HFFc6 (cell line): ENCODE measurements around the gene C10orf143. TPM values are rescaled to one million over a fixed set of nuclear protein-coding genes. Genes with fewer than 3 reads are reported as not detected.

ENCODE experiments used
- DNase-seq: peaks from one replicate; pipeline ENCODE4 v3.0.0-alpha.2; 2018
- H3K27ac Mint-ChIP-seq: 2 replicates; pipeline ENCODE4 v1.8.0; 2020; ENCODE audit warnings: mild to moderate bottlenecking, mixed read lengths
- H3K27me3 Mint-ChIP-seq: 2 replicates; pipeline ENCODE4 v1.8.0; 2021; ENCODE audit warnings: mild to moderate bottlenecking, moderate library complexity, mixed read lengths; ENCODE audit not compliant: insufficient read depth
- H3K36me3 Mint-ChIP-seq: 2 replicates; pipeline ENCODE4 v1.8.0; 2021; ENCODE audit warnings: low read depth, mixed read lengths
- H3K4me1 Mint-ChIP-seq: 2 replicates; pipeline ENCODE4 v1.8.0; 2020; ENCODE audit warnings: low read depth, mixed read lengths
- H3K4me3 Mint-ChIP-seq: 2 replicates; pipeline ENCODE4 v1.8.0; 2020; ENCODE audit warnings: mild to moderate bottlenecking, moderate library complexity, mixed read lengths
- H3K9me3 Mint-ChIP-seq: 2 replicates; pipeline ENCODE4 v1.8.0; 2020; ENCODE audit warnings: mild to moderate bottlenecking, mixed read lengths
- CTCF ChIP-seq: fragments of 200-600 bp; sonication (generic); IDR thresholded peaks from 2 replicates; pipeline ENCODE4 v1.5.0; 2021; ENCODE audit warnings: antibody characterized with exemption, mild to moderate bottlenecking
- long read RNA-seq: library from polyadenylated mRNA; unstranded; transcript quantifications from one replicate; pipeline ENCODE4 v2.0.0, GENCODE V29; 2019
- total RNA-seq, 6 experiments: library from RNA; stranded (reverse); fragmentation: NEBNext Ultra II Directional; extraction: Animal tissue kit (Norgen Biotek cat#: 25700); gene quantifications; 2 replicates in 1 of 6; 3 replicates in 5 of 6; pipeline ENCODE4 v1.2.3, GENCODE V29; 2021

The C10orf143 gene
- 1 to 10 TPM; 1.9 to 2.6 (median 2.4) TPM for total RNA-seq
- long read RNA-seq, partial matches to known transcripts, result 0 of 5 reads
- long read RNA-seq, other reads (novel, unspliced or antisense), result 5 of 5 reads

GRCh38 chr10:130110246-130111112 is at the start of gene C10orf143:
Gene C10orf143, minus strand, starts transcription at chr10:130110830. Its CDS starts 58 bp downstream, at chr10:130110772.
- H3K4me3 Mint-ChIP-seq, result peak within 1 kb of the TSS; percentile 94
- peak within 1 kb of the TSS; percentile 97 for H3K27ac Mint-ChIP-seq
- no peak for TF ChIP-seq CTCF
- peaks cover 29% of the 10 kb centered on the region for H3K4me1 Mint-ChIP-seq
- H3K9me3 Mint-ChIP-seq, result no peaks in the 10 kb centered on the region
- H3K36me3 Mint-ChIP-seq, result peaks cover 11% of the 10 kb centered on the region
- peaks cover 2% of the 10 kb centered on the region; the same call in 1 of the 2 replicates for H3K27me3 Mint-ChIP-seq
- peak; percentile 96 for DNase-seq

- Mint-ChIP-seq H3K4me3 (no peak overlapping the region), H3K27me3 (no peaks in the 10 kb centered on the region; the same call in 1 of the 2 replicates), H3K27ac (no peak overlapping the region), H3K9me3 (no peaks in the 10 kb centered on the region), H3K4me1 (peaks cover 30% of the 10 kb centered on the region), H3K36me3 (peaks cover 26% of the 10 kb centered on the region)
- no peak for TF ChIP-seq CTCF
- no peak for DNase-seq
Observed at GRCh38 chr10:130159192-130159794, 48.7 kb upstream of the C10orf143 start.

- H3K4me1 Mint-ChIP-seq, result peaks cover 20% of the 10 kb centered on the region
- no peak overlapping the region for H3K4me3 Mint-ChIP-seq
- no peak for DNase-seq
- no peak for TF ChIP-seq CTCF
- H3K27me3 Mint-ChIP-seq, result no peaks in the 10 kb centered on the region; the same call in 1 of the 2 replicates
- no peaks in the 10 kb centered on the region for H3K9me3 Mint-ChIP-seq
- H3K27ac Mint-ChIP-seq, result no peak overlapping the region
- H3K36me3 Mint-ChIP-seq, result peaks cover 19% of the 10 kb centered on the region
Observed at GRCh38 chr10:130146042-130146441, 35.4 kb upstream of the C10orf143 start.

GRCh38 chr10:130141878-130142277 is 31.2 kb upstream of the C10orf143 start:
- peaks cover 1% of the 10 kb centered on the region for H3K27me3 Mint-ChIP-seq
- H3K4me1 Mint-ChIP-seq, result peaks cover 48% of the 10 kb centered on the region
- peaks cover 26% of the 10 kb centered on the region for H3K36me3 Mint-ChIP-seq
- no peak overlapping the region; the same call in 1 of the 2 replicates for H3K4me3 Mint-ChIP-seq
- no peaks in the 10 kb centered on the region for H3K9me3 Mint-ChIP-seq
- no peak for DNase-seq
- peak overlapping the region; percentile 58 for H3K27ac Mint-ChIP-seq
- TF ChIP-seq CTCF, result no peak

GRCh38 chr10:130141460-130141859 is 30.8 kb upstream of the C10orf143 start:
- Mint-ChIP-seq H3K27ac (peak overlapping the region; percentile 45), H3K27me3 (peaks cover 2% of the 10 kb centered on the region), H3K4me3 (no peak overlapping the region), H3K9me3 (no peaks in the 10 kb centered on the region), H3K36me3 (peaks cover 26% of the 10 kb centered on the region), H3K4me1 (peaks cover 48% of the 10 kb centered on the region)
- DNase-seq, result peak; percentile 13
- no peak for TF ChIP-seq CTCF
